COLO829 (cell line): ENCODE measurements around the gene ZBTB47.
A peak's percentile ranks its signal among the peaks of the same experiment; 100 is the strongest.

Experiments
- DNase-seq: peaks from one replicate; pipeline ENCODE4 v3.0.0; 2012; ENCODE audit warnings: low spot score

ZBTB47 gene

DNA sequence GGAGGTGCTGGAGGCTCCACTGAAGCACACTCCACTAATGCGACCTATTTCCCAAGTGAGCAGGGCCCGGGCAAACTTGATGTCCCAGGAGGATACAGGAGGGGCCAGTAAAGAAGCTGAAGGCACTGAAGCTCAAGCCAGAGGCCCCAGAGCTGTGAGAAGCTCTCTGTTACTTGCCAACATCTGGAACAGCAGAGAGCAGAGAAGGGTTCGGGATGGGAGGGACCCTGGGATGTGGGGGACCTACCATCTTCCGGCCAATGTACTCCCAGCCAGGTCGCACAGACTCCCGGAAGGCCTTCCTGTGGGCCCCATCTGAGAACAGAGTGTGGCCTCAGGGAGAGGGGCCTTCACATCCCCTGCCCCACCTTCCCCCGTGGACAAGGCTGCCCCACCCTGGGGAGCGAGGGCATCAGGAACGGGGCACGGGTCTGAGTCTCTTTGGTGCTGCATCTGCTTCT, 46.0 kb downstream of the ZBTB47 start:
- no peak for DNase-seq

DNA sequence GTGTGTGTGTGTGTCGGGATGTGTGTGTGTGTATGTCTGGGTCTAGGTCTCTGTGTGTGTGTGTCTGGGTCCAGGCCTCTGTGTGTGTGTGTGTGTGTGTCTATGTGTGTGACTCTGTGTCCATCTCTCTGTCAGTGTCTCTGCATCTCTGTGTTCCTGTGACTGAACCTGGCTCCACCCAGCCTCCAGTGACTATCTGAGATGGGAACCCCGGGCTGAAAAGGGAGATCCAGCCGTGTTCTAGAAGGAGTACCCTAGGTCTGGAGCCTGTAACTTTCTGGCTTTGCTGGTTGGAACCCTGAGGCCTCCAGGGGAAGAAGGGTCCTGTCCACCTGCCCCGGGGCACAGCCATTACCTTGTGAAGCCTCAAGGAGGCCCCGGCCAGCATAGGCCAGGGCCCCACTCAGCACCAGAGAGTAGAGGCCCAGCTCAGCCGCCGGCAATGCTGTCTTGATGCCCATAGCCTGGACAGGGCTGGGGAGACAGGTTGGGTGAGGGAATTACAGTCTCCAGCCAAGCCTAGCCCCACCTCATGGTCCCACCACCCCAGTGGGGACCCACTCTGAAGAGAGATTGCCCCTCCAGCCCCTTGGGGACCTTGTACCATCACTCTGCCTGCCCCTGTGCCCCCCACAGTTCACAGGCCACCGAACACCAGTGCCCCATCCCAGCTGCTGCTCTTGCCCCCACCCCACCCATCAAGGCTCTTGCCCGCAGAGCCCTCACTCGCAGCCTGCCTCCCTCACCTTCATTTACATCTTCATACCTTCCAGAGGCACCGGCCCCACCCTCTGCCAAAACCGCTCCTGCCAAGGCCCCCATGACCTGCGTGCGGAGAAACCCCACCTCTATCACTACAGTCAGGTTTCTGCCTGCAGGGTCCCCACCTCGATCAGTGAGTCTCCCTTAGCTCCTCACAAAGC, 47.1 kb downstream of the ZBTB47 start:
- no peak for DNase-seq

DNA sequence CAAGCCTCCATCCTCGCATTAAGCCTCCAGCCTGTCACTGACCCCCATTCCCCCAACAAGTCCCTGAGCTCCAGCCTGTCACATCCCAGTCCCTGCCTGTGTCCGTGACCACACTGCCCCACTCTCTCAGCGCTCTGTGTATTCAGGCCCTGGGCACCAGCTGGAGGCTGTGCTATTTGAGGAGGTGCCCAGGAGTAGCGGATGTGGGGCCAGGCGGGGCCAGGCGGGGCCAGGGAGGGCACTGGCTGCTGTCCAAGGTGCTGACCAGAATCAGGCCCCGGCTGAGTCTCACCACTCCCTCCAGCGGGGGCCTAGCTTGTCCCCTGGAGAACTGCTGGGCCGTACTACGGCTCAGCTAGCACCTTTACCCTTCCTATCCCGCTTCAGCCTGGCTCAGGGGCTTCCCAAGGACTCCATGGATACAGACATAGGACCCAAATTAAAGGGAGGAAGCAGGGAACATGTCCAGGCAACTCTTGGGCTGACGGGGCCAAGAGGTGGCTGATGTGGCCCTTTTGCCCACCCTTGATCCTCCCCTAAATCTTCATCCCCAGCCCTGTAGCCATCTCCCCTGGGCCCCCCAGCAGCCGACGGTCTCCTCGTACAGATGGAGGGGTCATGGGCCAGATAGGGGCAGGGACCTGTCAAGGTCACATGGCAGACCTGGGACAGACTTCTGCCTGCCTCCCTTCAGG, 48.0 kb downstream of the ZBTB47 start:
- DNase-seq: peak; percentile 79

DNA sequence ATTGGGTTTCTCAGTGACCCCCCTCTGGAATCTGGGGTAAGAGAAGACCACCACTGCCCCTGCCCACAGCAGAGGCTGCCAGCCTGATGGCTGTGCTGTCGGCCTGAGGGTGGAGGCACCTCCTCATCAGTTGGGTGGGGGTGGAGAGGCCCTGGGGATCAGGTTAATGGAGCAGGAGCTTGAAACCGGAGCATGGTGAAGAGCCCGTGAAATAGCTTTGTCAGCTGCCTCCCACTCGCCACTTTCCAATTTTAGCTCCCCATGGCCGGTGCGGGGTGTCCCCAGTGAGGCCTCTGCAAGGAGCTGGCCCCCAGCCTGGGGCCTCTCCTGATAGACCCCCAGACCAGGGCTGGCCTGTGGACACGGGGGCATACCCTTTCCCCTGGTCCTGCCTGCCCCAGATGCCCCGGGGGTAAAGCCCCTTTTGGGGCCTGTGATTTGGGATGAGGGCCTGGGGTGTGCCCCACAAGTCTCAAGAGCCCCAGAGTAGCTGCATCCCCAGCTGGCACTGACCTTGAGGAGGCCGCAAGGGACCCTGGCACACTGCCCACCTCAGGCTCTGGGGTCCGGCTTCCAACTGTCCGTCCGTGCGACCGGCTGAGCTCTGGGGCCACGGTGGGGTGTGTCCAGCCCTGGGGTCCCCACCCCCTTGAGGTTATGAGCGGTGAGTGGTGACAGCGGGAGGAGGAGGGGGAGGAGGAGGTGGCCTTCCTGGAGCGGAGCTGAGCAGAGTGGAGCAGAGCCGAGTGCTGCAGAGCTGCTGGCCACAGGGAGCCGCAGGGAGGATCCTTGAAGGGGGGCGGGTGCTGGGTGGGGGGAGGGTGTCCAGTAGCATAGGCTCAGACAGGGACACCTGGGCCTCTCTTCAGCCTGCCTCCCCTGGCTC, 48.8 kb downstream of the ZBTB47 start, which contains the start of gene HHATL:
Gene HHATL, minus strand, starts transcription at position 733 of the 886 bp plus-strand sequence. CDS start 1,972 bp downstream, outside the sequence.
- no peak for DNase-seq

DNA sequence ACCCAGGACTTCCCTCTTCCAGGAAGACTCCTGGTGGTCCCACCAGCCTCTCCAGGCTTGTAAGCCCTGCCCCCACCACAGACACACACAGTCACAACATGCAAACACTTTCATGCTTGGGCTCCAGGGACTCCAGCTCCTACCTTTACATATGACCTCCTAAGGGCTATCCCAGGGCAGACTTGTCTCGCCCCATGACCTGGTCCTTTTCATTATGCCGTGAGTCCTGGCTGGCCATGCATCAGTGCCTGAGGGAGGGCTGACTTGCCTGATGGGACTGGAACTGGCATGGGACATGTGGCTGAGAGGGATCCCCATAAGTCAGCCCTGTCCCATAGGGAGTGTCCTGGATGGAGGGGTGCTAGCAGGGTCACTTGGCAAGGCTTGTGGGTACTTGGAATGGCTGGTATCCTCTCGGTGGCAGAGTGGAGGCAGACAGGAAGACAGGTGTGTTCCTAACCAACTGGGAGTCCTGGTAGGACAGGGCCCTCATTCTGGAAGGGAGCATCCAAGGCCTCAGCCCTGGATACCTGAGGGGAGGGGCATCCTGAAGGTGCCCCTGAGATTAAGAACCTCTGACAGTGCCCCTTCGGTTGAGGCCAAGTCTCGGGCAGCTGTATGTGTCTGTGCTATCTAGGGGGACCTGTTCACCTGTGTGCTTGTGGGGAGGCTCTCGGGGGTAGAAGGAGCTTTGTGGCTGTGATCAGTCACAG, 49.6 kb downstream of the ZBTB47 start:
- DNase-seq: no peak

DNA sequence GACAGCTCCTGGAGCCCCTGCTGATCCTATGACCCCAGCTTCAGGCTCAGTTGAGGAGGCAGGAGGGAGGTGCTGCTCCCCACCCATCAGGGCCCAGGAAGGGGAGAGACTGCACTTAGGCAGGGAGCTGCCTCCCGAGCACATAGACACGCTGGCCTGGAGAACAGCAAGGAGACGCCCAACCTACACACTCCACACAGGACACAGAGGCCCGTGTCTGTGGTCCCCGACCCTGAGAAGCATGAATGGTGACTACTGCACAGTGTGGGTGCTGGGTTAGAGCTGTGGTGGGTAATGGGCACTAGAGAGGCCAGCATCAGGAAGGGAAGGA, 50.2 kb downstream of the ZBTB47 start:
- DNase-seq: no peak

DNA sequence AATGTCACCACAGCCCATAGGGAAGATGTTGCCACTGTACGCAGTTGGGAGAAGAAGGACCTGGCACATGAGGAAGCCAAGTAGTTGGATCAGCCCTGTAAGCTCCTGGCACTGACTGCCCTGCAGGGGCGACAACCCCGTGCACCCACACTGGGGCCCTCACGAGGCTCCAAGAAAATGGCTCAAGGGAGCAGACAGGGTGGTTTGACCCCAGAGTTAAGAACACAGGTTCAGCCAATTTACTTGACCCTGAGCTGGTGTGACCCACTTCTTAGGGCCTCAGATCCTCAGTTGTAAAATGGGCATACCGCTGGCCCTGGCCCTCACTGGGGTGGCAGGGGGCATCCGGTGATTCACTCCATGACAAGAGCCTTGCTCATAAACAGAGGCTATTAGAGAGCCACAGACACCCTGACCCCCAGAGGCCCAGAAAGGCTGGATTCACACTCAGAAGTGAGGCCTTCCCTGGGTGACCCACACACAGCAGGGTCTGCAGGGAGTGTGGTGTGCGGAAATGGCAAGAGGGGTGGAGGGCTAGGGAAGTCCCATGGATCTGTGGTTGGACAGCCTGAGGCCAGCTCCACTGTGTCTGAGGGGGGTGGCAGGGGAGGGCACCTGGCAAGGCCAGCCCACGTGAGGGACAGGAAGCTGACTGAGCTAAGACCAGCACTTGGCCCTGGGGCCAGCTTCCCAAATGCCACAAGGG, 50.8 kb downstream of the ZBTB47 start:
- no peak for DNase-seq

DNA sequence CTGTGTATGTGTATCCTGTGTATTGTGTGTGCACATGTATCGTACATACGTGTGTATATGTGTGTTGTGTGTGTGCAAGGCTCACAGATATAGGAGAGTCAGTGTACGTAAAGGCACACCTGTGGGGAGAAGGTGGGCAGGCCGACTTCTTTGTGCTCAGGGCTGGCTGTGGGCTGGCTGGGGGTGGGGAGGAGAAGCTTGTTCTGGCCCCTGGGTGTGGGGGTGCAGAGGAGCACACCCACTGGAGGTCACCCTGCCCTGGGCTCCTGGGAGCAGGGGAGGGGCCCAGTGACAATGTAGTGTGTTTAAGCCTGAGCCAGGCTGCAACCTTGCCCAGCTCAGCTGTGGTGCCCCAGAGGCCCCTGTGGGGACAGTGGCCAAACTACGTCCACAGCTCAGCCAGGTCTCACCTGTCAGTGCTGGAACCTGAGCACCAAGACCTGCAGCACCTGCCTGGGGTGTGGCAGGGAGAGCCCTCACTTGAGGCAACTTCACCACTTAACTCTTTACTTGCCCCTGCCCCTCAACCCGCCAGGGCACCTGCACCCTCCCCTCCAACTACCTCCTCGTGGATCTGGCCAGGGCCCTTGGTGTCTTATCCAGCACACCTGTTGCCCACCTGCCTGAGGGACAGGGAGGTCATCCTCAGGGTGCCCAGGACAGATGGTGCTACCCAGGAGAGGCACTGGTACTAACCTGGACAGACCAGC, 51.7 kb downstream of the ZBTB47 start:
- no peak for DNase-seq

DNA sequence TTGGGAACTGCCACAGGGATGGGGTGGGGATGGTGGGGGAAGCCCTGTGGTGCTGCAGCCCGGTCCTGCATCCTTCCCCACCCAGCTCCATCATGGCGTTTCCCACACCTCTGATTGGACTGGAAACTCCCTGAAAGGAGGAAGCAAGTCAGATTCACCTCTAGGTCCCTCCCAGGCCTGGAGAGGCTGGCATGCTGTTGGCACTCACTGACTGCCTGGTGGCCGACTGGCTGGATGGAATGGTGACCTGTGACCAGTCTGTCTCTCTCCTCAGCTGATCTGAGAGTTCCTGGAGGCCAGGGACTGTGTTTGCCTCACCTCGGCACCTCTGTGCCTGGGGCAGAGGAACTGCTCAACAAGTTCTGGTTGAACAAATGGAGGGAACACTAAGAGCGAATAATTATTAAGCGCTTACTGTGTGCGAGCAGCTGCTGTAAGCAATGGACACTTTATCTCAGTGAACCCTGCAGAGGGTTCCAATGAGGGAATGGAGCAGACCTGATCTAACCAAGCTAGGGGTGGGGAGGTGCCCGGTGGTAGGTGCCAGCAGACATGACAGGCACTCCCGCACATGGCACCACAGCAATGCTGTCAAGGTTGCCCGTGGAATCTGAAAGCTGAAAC, 52.6 kb downstream of the ZBTB47 start:
- DNase-seq: no peak

DNA sequence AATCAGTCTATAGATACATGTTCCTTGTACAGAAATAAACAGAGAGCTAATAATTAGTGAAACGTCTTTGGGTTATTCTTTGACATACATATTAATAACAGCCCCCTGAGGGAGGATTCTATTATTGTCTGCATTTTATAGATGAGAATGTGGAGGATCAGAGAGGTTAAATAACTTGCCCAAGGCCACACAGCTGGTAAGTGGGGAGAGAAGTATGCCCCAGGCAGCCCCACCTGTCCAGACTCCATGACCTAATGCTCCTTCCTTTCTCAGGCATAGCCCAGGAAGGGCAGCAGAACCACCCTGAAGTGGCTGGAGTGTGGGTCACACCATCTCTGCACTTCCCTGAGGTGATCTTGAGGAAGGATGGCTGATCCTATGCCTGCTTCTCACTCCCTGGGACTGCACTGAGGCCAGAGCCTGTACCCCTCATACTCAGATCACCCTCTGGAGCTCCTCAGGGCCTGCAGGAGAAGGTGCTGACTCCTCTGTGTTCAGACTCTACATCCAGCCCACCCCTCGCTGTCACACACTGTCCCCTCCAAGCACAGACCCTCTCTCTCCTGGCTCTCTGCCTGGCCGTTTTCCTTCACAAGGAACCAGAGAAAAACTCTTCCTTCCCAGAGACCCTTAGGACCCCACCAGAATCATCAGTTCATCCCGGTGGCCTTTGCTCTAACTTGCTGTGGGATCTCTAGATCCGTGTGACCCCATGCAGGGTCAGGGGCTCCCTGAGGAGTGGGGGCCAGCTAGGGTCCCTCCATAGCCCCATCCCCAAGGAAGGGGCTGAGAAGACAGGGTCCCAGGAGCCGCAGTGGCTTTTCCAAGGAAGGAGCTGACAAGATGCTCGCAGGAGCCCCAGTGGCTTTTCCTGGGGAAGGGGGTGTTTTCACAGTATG, 53.5 kb downstream of the ZBTB47 start:
- no peak for DNase-seq

DNA sequence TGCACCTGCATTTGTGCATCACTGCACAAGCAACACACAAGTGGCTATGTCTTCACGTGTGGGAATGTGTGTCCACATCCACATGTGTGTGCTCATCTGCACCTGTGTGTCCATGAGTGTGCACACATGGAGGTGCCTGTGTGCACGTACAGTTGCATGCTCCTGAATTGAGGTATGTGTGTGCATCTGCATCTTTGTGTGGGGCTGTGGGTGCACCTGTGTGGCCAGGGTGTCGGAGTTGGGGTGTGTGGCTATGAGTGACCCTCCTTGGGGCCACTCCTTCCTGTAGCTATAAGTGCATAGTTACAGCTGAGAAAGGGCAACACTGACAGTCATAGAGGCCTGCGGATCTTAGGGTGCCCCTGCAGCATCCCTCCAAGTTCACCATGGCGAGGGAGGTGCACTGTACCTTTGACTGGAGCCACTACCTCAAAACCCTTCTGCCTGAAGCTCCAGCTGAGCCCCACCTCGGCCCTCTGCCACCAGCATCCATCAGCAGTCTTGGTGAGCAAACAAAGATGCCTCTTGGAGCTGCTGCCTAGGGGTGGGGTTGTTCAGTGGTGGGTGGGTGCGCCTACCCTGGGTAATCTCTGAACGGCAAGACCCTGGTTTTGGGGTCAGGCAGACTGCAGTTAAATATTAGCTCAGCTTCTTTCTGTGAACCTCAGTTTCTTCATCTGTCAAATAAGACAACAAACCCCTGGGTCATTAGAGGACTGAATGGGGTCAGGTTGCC, 54.3 kb downstream of the ZBTB47 start:
- DNase-seq: no peak

DNA sequence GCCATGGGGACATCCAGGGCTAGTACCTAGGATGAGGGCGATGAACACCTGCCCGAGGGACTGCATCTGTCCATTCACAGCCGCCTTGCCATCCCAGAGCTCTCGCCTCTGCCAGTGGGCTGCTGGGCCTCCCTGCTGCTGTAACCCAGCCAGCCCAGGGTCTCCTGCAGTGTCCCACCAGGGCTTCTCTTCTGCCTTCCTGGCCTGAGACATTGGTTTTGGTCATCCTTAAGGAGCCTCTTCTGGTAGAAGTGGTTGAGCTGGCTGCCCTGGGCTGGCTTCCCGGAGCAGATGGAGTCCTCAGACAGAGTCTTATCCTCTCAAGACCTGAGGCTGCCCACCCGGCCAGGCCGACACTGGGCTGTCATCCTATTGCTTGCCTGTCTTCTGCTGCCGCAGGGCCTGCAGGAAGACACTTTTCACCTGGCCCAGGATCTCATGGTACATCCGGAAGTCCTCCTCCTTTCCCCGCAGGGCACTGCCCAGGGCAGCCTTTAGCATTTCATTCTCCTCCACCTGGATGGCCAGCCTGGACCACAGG, 55.2 kb downstream of the ZBTB47 start:
- DNase-seq: no peak

DNA sequence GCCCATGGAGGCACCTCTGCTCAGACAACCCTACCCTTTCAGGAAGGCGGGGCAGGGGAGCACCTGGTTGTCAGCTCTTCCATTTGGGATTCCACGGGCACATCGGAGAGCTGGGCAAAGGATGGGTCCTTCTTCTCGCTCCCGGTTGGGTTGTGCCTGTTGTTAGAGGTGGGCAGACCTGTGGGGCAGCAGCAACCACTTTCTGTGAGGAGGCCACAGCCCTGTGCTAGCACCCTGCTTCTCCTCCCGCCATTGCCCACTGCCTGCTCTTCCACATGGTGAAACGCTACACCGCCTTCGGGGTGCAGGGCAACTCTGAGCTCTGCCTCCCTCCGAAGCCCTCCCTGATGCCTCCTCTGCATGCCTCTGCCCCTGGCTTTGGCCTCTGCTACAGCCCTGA, 56.1 kb downstream of the ZBTB47 start:
- DNase-seq: no peak

DNA sequence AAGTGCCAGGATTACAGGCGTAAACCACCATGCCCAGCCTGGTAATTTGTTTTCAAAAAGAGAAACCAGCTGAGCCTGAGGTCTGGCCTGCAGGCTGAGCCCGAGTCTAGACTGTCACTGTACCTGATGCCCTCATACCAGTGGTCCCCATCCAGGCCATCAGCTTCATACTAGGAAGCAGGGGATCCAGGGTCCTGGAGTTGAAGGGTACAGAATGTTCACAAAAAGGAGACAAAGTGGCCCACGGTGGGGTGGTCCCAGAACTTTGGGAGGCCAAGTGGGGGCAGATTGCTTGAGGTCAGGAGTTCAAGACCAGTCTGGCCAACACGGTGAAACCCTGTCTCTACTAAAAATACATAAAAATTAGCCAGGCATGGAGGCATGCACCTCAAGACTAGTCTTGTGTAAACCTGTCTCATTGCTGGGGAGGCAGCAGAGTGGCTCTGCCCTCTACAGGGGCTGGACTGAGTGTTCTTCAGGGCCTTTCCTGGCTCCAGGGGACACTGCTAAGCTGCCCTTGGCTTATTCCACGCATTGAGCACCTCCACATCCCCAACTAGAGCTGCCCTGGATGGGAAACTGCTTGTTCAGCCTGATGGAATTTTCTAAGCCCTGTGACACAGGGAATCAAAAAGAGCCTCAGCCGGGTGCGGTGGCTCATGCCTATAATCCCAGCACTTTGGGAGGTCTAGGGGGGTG, 57.0 kb downstream of the ZBTB47 start:
- no peak for DNase-seq

DNA sequence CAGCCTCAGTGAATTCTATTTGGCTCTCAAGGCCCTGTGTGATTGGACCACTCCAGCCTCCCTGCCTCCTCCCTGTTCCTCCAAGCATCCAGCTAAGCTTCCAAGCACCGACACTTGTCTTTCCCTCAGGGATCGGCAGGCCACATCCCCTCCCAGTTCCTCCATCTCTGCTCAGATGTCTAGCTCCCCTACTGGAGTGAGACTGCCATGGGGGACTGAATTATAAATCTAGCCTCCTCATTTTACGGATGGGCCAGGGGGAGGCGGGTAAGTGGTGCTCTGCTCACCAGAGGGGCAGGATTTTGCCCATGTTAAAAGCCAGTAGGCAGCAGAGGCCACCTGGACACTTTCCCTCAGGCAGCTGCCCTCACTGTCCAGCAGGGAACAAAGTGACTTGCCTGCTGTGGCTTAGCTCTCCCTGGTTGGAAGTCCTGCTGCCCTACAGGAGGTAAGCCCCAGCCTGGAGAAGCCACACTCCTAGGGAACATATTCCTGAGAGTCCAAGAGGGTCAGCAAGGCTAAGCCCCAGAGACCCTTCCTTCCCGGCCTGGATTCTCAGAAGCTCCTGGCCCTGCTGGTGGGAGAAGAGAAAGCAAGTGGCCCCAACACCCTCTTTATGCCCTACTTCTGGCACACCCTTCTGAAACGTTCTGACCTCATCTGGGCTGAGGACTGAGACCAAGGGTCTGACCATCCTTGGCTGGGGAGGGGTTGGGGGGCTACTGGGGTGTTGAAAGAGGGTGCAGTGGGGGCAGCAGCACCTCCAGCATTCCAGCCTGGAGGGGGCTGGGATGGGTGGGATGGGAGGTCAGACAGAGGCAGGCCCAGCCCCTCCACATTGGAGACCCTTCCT, 58.2 kb downstream of the ZBTB47 start:
- DNase-seq: no peak

DNA sequence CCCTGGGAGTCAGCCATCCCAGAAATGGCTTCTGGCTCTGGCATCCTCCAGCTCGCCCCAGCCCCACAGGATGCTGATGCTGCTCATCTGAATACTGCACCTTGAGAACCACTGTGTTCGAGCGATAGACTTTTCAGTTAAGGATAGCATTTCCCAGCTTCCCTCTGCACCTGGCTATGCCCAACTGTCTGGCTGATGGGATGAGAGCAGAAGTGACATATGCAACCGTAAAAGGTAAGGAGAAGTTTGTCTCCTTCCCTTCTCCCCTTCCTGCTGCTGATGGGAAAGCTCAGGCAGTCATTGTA, 58.8 kb downstream of the ZBTB47 start:
- DNase-seq: no peak
